ENCODE results near the gene STARD10. TPM values are rescaled to one million over a fixed set of nuclear protein-coding genes. Genes with fewer than 3 reads are reported as not detected.

STARD10 gene
- total RNA-seq, 1 donor from 2014 or later = 170 TPM

DNA sequence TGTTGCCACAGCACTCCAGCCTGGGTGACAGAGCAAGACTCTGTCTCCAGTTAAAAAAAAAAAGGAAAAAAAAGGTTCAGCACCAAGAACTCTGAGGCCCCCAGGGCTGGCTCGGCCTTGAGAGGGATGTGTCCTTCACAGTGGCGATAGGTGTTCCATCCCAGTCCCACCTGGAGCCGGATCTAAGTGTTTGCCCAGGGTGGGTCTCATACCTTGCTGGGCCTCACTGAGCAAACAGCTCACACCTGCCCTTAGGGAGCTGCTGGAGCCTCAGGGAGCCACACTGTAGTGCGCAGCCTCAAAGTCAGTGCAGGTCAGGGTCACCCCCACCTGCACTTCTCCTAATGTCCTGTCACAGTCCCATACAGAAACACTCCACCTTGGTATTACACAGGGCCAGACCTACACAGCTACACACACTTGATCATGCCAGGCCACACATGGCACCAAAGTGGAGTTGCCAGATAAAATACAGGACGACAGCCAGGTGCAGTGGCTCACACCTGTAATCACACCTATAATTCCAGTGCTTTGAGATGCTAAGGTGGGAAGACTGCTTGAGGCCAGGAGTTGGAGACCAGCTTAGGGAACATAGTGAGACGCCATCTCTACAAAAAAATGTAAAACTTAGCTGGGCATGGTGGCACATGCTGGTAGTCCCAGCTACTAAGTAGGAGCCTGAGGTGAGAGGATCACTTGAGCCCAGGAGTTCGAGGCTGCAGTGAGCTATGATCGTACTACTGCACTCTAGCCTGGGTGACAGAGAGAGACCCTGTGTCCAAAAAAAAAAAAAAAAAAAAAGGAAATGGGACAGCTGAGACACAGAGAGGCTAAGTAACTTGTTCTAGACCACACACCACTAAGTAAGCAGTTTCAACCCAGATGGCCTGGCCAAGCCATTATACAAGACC is 7.3 kb downstream of the STARD10 start:
- no peak for DNase-seq (ENCODE audit: extremely low spot score, unreplicated experiment)
- H3K4me3 Mint-ChIP-seq = peak overlapping the region; percentile 23
- H3K4me1 Mint-ChIP-seq (ENCODE audit: unreplicated experiment) = peaks cover 24% of the 10 kb centered on the region
- H3K36me3 Mint-ChIP-seq = no peaks in the 10 kb centered on the region
- H3K9me3 Mint-ChIP-seq = no peaks in the 10 kb centered on the region
- H3K27ac Mint-ChIP-seq = peak overlapping the region; percentile 95
- H3K27me3 Mint-ChIP-seq = no peaks in the 10 kb centered on the region
- TF ChIP-seq, protein P1, sequence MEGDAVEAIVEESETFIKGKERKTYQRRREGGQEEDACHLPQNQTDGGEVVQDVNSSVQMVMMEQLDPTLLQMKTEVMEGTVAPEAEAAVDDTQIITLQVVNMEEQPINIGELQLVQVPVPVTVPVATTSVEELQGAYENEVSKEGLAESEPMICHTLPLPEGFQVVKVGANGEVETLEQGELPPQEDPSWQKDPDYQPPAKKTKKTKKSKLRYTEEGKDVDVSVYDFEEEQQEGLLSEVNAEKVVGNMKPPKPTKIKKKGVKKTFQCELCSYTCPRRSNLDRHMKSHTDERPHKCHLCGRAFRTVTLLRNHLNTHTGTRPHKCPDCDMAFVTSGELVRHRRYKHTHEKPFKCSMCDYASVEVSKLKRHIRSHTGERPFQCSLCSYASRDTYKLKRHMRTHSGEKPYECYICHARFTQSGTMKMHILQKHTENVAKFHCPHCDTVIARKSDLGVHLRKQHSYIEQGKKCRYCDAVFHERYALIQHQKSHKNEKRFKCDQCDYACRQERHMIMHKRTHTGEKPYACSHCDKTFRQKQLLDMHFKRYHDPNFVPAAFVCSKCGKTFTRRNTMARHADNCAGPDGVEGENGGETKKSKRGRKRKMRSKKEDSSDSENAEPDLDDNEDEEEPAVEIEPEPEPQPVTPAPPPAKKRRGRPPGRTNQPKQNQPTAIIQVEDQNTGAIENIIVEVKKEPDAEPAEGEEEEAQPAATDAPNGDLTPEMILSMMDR (conservative IDR thresholded peaks at IDR 0.05) = no peak

DNA sequence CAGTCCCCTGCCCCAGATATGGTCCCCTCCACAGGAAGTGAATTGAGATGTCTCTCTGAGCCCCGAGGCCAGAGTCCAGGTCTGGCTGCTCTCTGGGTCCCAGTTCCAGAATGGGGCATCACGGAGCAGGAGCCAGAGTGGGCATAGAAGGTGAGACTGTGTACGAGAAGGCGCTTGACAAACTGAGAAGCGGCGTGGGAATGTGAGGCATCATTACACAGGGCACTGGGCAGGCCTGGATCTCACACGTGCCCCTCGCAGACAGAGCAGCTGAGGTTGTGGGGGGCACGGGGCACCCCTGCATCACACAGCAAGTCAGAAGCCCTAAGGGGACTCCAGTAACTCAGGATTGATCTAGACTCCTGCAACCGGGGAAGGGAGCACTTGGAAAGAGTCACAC is 9.2 kb downstream of the STARD10 start:
- TF ChIP-seq, protein P1 (conservative IDR thresholded peaks at IDR 0.05) = no peak
- H3K9me3 Mint-ChIP-seq = no peaks in the 10 kb centered on the region
- H3K27me3 Mint-ChIP-seq = no peaks in the 10 kb centered on the region
- peaks cover 28% of the 10 kb centered on the region for H3K4me1 Mint-ChIP-seq (ENCODE audit: unreplicated experiment)
- peak overlapping the region; percentile 81 for H3K27ac Mint-ChIP-seq
- no peak for DNase-seq (ENCODE audit: extremely low spot score, unreplicated experiment)
- no peak overlapping the region for H3K4me3 Mint-ChIP-seq
- H3K36me3 Mint-ChIP-seq = peaks cover 4% of the 10 kb centered on the region

DNA sequence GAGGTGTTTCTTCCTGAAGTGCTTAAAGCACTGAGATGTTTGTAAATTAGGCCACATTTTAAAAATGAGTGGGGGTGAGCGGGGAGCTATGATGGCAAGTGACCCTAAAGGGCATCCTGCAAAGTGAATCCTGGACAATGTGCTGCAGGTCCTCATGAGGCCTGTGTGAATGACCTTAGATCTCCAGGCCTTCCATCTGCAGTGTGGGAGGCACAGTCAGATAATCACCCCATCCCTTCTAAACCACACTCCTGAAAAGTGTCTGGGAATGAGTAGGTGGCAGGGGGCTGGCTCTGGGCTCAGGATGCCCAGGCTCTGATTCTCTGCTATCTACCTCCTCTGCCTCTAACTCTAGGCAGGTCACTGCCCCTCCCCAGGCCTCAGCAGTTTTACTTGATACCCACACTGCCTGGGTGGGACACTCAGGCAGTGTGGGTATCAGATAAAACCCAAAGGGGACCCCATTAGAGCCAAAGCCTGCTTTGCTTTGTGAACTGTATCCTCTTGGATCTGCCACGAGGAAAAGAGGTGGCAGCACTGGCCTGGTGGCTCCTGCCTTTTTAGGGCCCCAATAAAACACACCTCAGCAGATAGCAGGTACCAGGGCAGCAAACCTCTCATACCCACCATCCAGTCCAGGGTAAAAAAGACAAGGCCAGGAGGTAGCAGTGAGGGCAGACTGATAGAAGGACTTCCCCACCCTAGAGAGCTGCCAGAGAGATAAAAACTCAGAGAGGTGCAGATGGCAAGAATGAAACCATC is 10.5 kb downstream of the STARD10 start:
- no peaks in the 10 kb centered on the region for H3K27me3 Mint-ChIP-seq
- H3K4me3 Mint-ChIP-seq = peak overlapping the region; percentile 91
- H3K36me3 Mint-ChIP-seq = peaks cover 6% of the 10 kb centered on the region
- peaks cover 35% of the 10 kb centered on the region for H3K4me1 Mint-ChIP-seq (ENCODE audit: unreplicated experiment)
- DNase-seq (ENCODE audit: extremely low spot score, unreplicated experiment) = no peak
- H3K27ac Mint-ChIP-seq = peak overlapping the region; percentile 94
- TF ChIP-seq, protein P1 (conservative IDR thresholded peaks at IDR 0.05) = no peak
- no peaks in the 10 kb centered on the region for H3K9me3 Mint-ChIP-seq

DNA sequence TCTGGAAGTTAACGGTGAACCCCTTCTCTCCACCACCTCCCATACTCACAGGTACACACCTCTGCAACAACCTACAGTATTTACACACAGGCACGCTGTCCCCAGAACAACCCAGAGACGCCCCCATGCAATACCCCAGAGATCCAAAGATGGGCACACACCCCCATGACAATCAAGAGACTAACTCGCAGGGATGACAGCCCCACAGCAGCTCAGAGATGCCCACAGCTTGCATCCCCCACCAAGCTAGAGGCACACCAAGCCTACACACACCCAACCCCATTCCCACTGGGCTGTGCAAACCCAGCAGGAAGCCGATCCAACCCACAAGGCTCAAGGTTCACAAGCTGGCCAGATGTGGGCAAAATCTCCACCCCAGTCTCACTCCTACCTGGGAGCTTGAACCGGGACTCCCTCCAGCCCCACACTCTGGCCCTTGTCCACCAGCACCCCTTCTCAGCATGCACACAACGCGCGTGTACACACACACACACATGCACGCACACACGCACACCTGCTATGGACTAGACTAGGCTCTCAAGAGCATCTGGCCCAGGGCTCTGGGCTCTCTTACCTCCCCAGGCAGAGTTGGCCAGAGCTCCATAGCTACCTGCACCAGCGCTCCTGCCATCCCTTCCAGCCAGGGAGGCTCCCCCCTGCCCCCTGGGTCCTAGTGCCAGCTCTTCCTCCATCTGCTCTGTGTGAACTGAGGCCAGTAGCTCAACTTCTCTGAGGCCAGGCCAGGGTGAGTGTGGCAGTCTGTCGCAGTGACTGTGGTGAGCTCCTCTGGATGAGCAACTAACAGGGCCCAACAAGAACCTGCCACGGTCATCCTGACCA is 11.5 kb downstream of the STARD10 start:
- peak overlapping the region; percentile 91 for H3K4me3 Mint-ChIP-seq

More for the DNA sequence above, 11.5 kb downstream of the STARD10 start:
- Mint-ChIP-seq H3K4me1 (ENCODE audit: unreplicated experiment) (peaks cover 39% of the 10 kb centered on the region), H3K27ac (peak overlapping the region; percentile 94), H3K9me3 (no peaks in the 10 kb centered on the region), H3K27me3 (no peaks in the 10 kb centered on the region), H3K36me3 (peaks cover 6% of the 10 kb centered on the region)
- TF ChIP-seq, protein P1 (conservative IDR thresholded peaks at IDR 0.05) = no peak
- DNase-seq (ENCODE audit: extremely low spot score, unreplicated experiment) = no peak
